Measurements from ENCODE around the gene UHRF1.

UHRF1 gene

DNA sequence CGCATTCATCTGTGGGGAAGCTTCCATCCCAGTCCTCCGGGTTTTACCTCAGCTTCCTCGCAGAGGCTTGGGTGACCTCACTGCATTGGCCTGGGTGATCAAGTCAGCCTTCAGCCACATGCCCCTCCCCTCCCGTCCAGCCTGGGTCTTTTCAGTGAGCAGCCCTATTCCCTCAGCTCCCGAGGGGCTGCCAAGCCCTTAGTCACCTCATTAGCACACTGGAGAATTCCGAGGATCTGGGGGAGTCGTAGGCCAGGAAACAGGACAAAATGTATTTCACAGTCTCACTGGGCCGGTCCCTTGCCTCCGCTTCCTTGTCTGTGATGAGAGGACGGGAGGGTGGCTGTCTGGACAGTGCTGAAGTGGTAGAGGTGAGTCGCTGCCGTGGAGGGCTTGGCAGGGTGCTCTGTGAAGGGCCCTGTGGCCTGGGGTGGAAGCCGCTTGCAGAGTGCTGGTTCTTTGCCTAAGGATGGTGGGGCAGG, 79.5 kb downstream of the UHRF1 start:
- Histone ChIP-seq H3K4me3 (ENCODE audit: insufficient read length, low read depth) (no peak overlapping the region), H3K4me1 (ENCODE audit: insufficient read depth, insufficient read length) (peaks cover 26% of the 10 kb centered on the region), H3K36me3 (ENCODE audit: insufficient read depth, insufficient read length, low read length) (peaks cover 9% of the 10 kb centered on the region), H3K9me3 (ENCODE audit: insufficient read depth, low read length) (no peaks in the 10 kb centered on the region), H3K9ac (ENCODE audit: insufficient read length, low read depth) (peak overlapping the region; percentile 2), H3K27me3 (ENCODE audit: insufficient read depth, insufficient read length) (no peaks in the 10 kb centered on the region)
- TF ChIP-seq YY1 (IDR thresholded peaks at IDR 0.05; ENCODE audit: insufficient read depth, insufficient read length), result no peak
- no peak for TF ChIP-seq SUZ12 (IDR thresholded peaks at IDR 0.05; ENCODE audit: extremely low read depth, insufficient read depth, insufficient read length)
- TF ChIP-seq ZNF274 (IDR thresholded peaks at IDR 0.05; ENCODE audit: low read depth, low read length), result no peak
- peak; percentile 63 for DNase-seq (ENCODE audit: low read depth, low spot score)

DNA sequence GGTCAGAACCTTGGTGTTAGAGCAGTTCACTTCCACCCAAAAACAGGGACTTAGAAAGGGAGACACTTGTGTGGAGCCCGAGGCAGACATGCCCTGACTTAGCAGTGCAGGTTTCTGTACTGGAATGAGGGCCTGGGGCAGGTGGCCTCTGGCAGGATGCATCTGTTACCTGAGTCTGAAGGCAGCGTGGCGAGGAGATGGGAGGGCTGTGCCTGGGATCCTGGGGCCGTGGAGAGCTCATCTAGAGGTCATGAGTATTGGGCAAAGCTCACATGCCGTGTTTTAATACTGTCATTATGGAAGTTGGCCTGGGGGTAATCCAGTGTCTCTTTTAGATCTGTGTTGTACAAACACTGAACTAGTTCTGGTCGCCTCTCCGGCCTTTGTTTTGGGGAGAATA, 81.0 kb downstream of the UHRF1 start:
- Histone ChIP-seq H3K9me3 (ENCODE audit: insufficient read depth, low read length) (no peaks in the 10 kb centered on the region), H3K36me3 (ENCODE audit: insufficient read depth, insufficient read length, low read length) (peaks cover 5% of the 10 kb centered on the region), H3K4me1 (ENCODE audit: insufficient read depth, insufficient read length) (peaks cover 24% of the 10 kb centered on the region), H3K27me3 (ENCODE audit: insufficient read depth, insufficient read length) (no peaks in the 10 kb centered on the region), H3K4me3 (ENCODE audit: insufficient read length, low read depth) (no peak overlapping the region), H3K9ac (ENCODE audit: insufficient read length, low read depth) (no peak overlapping the region)
- DNase-seq (ENCODE audit: low read depth, low spot score), result no peak
- TF ChIP-seq SUZ12 (IDR thresholded peaks at IDR 0.05; ENCODE audit: extremely low read depth, insufficient read depth, insufficient read length) (no peak), ZNF274 (IDR thresholded peaks at IDR 0.05; ENCODE audit: low read depth, low read length) (no peak), YY1 (IDR thresholded peaks at IDR 0.05; ENCODE audit: insufficient read depth, insufficient read length) (no peak)

DNA sequence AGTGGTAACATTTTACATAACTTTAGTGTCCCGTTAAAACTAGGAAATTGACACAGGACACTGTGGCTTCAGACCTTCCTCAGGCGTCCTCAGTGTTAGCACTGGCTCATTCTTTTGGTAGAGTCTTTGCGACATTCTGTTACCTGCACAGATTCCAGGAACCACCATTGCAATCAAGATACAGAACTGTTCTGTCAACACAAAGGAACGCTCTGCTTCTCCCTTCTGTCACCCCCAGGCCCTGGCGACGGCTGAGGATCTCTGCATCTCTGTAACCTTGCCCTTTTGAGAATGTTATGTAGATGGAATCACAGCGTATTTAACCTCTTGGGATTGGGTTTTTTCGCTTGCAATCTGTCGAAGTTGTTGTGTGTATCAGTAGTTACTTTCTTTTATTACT, 82.2 kb downstream of the UHRF1 start:
- Histone ChIP-seq H3K4me1 (ENCODE audit: insufficient read depth, insufficient read length) (peaks cover 14% of the 10 kb centered on the region), H3K9ac (ENCODE audit: insufficient read length, low read depth) (no peak overlapping the region), H3K36me3 (ENCODE audit: insufficient read depth, insufficient read length, low read length) (peaks cover 5% of the 10 kb centered on the region), H3K9me3 (ENCODE audit: insufficient read depth, low read length) (no peaks in the 10 kb centered on the region), H3K4me3 (ENCODE audit: insufficient read length, low read depth) (no peak overlapping the region), H3K27me3 (ENCODE audit: insufficient read depth, insufficient read length) (no peaks in the 10 kb centered on the region)
- no peak for DNase-seq (ENCODE audit: low read depth, low spot score)
- no peak for TF ChIP-seq ZNF274 (IDR thresholded peaks at IDR 0.05; ENCODE audit: low read depth, low read length)
- no peak for TF ChIP-seq SUZ12 (IDR thresholded peaks at IDR 0.05; ENCODE audit: extremely low read depth, insufficient read depth, insufficient read length)
- TF ChIP-seq YY1 (IDR thresholded peaks at IDR 0.05; ENCODE audit: insufficient read depth, insufficient read length), result no peak

DNA sequence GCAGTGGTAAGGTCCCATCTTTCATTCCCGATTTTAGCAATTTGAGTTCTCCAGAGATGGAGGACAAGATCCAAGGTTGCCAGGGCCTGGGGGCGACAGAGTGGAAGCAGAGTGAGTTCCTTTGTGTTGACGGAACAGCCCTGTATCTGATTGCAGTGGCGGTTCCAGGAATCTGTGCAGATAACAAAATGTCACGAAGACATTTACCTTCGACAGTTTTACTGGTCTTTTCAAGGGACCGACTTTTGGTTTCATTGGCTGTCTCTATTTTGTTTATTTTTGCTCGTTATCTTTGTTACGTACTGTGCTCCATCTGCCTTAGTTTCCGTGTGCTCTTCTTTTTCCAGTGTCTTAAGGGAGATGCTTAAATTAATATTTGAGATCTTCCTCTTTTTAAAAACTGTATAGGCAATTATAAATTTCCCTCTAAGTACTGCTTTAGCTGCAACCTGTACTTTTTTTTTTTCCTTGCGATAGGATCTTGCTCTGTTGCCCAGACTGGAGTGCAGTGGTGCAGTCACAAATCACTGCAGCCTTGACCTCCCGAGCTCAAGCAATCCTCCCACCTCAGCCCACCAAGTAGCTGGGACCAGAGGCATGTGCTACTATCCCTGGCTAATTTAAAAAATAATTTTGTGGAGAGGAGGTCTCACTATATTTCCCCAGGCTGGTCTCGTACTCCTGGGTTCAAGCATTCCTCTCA, 82.8 kb downstream of the UHRF1 start:
- H3K4me1 ChIP-seq (ENCODE audit: insufficient read depth, insufficient read length), result peaks cover 17% of the 10 kb centered on the region
- no peak for DNase-seq (ENCODE audit: low read depth, low spot score)
- TF ChIP-seq YY1 (IDR thresholded peaks at IDR 0.05; ENCODE audit: insufficient read depth, insufficient read length), result no peak
- no peak for TF ChIP-seq SUZ12 (IDR thresholded peaks at IDR 0.05; ENCODE audit: extremely low read depth, insufficient read depth, insufficient read length)
- TF ChIP-seq ZNF274 (IDR thresholded peaks at IDR 0.05; ENCODE audit: low read depth, low read length), result no peak

DNA sequence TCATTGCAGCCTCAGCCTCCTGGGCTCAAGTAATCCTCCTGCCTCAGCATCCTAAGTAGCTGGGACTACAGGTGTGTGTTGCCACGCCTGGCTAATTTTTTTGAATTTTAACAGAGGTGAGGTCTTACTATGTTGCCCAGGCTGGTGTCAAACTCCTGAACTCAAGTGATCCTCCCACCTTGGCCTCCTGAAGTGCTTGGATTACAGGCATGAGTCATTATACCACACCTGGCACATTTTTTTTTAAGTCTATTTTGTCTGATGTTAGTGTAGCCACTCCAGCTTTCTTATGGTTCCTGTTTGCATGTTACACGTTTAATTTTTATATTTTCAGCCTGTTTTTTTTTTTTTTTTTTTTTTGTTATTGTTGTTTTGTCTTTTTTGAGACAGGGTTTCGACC, 84.4 kb downstream of the UHRF1 start:
- H3K36me3 ChIP-seq (ENCODE audit: insufficient read depth, insufficient read length, low read length), result peaks cover 21% of the 10 kb centered on the region
- H3K9me3 ChIP-seq (ENCODE audit: insufficient read depth, low read length), result no peaks in the 10 kb centered on the region
- TF ChIP-seq SUZ12 (IDR thresholded peaks at IDR 0.05; ENCODE audit: extremely low read depth, insufficient read depth, insufficient read length), result no peak
- no peak for TF ChIP-seq ZNF274 (IDR thresholded peaks at IDR 0.05; ENCODE audit: low read depth, low read length)
- TF ChIP-seq YY1 (IDR thresholded peaks at IDR 0.05; ENCODE audit: insufficient read depth, insufficient read length), result no peak
- no peak for DNase-seq (ENCODE audit: low read depth, low spot score)
- no peaks in the 10 kb centered on the region for H3K27me3 ChIP-seq (ENCODE audit: insufficient read depth, insufficient read length)
- peaks cover 7% of the 10 kb centered on the region for H3K4me1 ChIP-seq (ENCODE audit: insufficient read depth, insufficient read length)
- H3K9ac ChIP-seq (ENCODE audit: insufficient read length, low read depth), result no peak overlapping the region
- H3K4me3 ChIP-seq (ENCODE audit: insufficient read length, low read depth), result no peak overlapping the region

More for the DNA sequence above, 82.8 kb downstream of the UHRF1 start:
- Histone ChIP-seq H3K36me3 (ENCODE audit: insufficient read depth, insufficient read length, low read length) (peaks cover 11% of the 10 kb centered on the region), H3K4me3 (ENCODE audit: insufficient read length, low read depth) (no peak overlapping the region), H3K9me3 (ENCODE audit: insufficient read depth, low read length) (no peaks in the 10 kb centered on the region), H3K27me3 (ENCODE audit: insufficient read depth, insufficient read length) (no peaks in the 10 kb centered on the region), H3K9ac (ENCODE audit: insufficient read length, low read depth) (no peak overlapping the region)

DNA sequence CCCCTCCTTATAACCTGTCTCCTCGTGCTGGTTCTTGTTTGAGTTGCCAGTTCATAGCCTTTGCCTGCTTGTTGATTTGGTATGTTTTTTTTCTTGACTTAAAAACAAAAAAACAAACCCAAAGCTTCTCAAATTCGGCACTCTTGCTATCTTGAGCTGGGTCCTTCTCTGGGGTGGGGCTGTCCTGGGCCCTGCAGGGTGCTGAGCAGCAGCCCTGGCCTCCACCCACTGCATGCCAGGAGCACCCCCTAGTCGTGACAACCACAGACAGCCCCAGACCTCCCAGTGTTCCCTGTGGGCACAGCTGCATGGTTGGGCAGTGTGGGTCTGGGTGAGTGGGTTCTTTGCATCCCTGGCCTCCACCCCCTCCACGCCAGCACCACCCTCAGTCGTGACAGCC, 87.4 kb downstream of the UHRF1 start:
- Histone ChIP-seq H3K9me3 (ENCODE audit: insufficient read depth, low read length) (peaks cover 4% of the 10 kb centered on the region; the same call in 1 of the 2 replicates), H3K4me1 (ENCODE audit: insufficient read depth, insufficient read length) (peaks cover 5% of the 10 kb centered on the region), H3K9ac (ENCODE audit: insufficient read length, low read depth) (no peak overlapping the region), H3K4me3 (ENCODE audit: insufficient read length, low read depth) (no peak overlapping the region), H3K27me3 (ENCODE audit: insufficient read depth, insufficient read length) (no peaks in the 10 kb centered on the region), H3K36me3 (ENCODE audit: insufficient read depth, insufficient read length, low read length) (peaks cover 30% of the 10 kb centered on the region)
- no peak for DNase-seq (ENCODE audit: low read depth, low spot score)
- TF ChIP-seq ZNF274 (IDR thresholded peaks at IDR 0.05; ENCODE audit: low read depth, low read length), result no peak
- no peak for TF ChIP-seq SUZ12 (IDR thresholded peaks at IDR 0.05; ENCODE audit: extremely low read depth, insufficient read depth, insufficient read length)
- TF ChIP-seq YY1 (IDR thresholded peaks at IDR 0.05; ENCODE audit: insufficient read depth, insufficient read length), result no peak

DNA sequence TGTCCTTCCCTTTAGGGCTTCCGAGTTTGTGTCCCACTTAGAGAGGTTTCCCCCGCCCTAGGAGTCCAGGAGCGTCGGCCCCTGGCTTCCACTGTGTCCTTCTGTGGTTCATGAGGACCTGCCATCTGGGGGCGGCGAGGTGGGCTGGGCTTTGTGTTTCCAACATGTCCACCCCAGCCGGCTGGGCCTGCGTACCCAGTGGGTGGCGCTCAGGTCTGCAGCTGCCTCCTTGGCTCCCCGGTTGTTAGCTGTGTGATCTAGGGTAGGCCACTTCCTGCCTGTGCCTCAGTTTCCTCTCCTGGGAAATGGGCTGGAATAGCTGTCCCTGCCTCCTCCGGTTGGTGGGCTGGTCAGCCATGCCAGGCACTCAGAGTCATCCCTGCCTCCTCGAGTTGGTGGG, 88.0 kb downstream of the UHRF1 start:
- no peak overlapping the region for H3K9ac ChIP-seq (ENCODE audit: insufficient read length, low read depth)
- H3K36me3 ChIP-seq (ENCODE audit: insufficient read depth, insufficient read length, low read length), result peaks cover 30% of the 10 kb centered on the region
- no peak for TF ChIP-seq YY1 (IDR thresholded peaks at IDR 0.05; ENCODE audit: insufficient read depth, insufficient read length)
- no peak for TF ChIP-seq ZNF274 (IDR thresholded peaks at IDR 0.05; ENCODE audit: low read depth, low read length)
- TF ChIP-seq SUZ12 (IDR thresholded peaks at IDR 0.05; ENCODE audit: extremely low read depth, insufficient read depth, insufficient read length), result no peak
- DNase-seq (ENCODE audit: low read depth, low spot score), result no peak
- peaks cover 5% of the 10 kb centered on the region for H3K4me1 ChIP-seq (ENCODE audit: insufficient read depth, insufficient read length)
- no peaks in the 10 kb centered on the region for H3K27me3 ChIP-seq (ENCODE audit: insufficient read depth, insufficient read length)
- peaks cover 4% of the 10 kb centered on the region; the same call in 1 of the 2 replicates for H3K9me3 ChIP-seq (ENCODE audit: insufficient read depth, low read length)
- no peak overlapping the region for H3K4me3 ChIP-seq (ENCODE audit: insufficient read length, low read depth)
